Cardiac ventricle fibroblast (primary cell): ENCODE results near the gene ZMYND12. TPM values are rescaled to one million over a fixed set of nuclear protein-coding genes. Genes with fewer than 3 reads are reported as not detected.

Experiments
- total RNA-seq: library from RNA; depleted of rRNA; stranded (reverse); fragments of >200 nt; gene quantifications from 2 replicates; pipeline ENCODE4 v1.2.3, GENCODE V29; 2015

Gene ZMYND12, protein sequence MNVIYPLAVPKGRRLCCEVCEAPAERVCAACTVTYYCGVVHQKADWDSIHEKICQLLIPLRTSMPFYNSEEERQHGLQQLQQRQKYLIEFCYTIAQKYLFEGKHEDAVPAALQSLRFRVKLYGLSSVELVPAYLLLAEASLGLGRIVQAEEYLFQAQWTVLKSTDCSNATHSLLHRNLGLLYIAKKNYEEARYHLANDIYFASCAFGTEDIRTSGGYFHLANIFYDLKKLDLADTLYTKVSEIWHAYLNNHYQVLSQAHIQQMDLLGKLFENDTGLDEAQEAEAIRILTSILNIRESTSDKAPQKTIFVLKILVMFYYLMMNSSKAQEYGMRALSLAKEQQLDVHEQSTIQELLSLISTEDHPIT
- 1.2 and 1.6 TPM in 2 replicates for total RNA-seq

DNA sequence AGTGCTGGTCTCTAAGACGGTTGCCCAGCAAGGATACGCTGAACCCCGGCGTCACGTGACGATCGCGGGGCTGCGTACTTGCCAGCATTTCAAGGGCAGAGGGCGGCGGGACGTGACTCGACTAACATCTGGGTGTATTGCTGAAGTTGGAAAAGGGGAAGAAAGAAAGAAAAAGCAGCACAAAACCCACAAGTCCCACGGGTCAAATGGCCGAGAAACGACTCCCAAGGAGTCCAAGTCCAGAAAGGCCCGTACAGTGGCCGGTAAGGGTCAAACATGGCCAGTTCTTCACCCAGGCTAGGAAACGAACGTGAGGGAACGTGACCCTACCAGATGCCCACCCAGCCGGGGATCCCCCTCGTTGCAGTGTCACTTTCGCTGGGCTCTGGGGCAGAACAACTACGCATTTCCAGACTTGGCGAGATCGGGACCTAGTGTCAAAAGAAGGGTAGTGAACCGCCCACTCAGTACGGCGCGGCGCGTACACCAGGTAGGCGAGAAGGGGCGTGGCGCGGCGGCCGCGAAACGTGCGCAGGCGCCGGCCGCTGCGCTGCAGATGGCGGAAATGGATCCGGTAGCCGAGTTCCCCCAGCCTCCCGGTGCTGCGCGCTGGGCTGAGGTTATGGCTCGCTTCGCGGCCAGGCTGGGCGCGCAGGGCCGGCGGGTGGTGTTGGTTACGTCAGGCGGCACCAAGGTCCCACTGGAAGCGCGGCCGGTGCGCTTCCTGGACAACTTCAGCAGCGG lies at the start of gene ZMYND12, which contains the start of gene PPCS:
Gene ZMYND12 (minus strand): TSS at position 13 of the 744 bp plus-strand sequence. CDS start 25 bp downstream, outside the sequence.
Gene PPCS (plus strand): TSS at position 534 of the 744 bp plus-strand sequence. CDS start 23 bp downstream, at position 557.

GRCh38 chr1:42462828-42463763 lies 7.3 kb upstream of the ZMYND12 start, which contains the start of gene CCDC30:
Gene CCDC30 (plus strand): TSS chr1:42463286. CDS start chr1:42480552, 17,266 bp downstream.

DNA sequence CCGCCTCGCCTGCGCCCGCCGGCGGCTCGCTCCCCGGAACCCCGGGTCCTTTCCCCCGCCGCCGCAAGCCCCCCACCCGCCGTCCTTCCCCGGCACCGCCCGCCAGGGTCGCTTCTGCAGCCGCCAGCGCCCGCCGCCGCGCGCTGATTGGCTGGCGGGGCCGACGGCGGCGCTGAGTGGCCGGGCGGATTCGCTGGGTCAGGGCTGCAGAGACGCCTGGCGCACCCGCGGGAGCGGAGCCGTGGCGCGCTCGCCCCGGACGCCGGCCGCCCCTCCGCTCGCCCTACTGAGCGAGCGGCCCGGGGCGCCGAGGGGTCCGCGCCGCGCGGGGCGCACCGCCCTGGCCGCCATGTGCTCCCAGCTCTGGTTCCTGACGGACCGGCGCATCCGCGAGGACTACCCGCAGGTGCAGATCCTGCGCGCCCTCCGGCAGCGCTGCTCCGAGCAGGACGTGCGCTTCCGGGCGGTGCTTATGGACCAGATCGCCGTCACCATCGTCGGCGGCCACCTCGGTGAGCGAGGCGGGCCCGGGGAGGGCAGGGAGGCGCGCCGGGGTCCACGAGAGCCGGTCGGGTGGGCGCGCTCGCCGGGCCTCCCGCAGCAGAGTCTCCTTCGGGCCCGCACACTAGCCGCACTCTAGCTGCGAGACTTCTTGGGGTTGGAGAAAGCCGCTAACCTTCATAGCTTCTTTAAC lies 75.1 kb downstream of the ZMYND12 start, which contains the start of gene RIMKLA:
Gene RIMKLA (plus strand): TSS at position 207 of the 694 bp plus-strand sequence. CDS start 143 bp downstream, at position 350.

Other genes with a start within 250 kb of the ZMYND12 start
- gene FOXJ3, start 120.8 kb downstream of the ZMYND12 start, total RNA-seq = 21.5 and 23.9 TPM in 2 replicates
- not detected in 2 replicates for gene RIMKLA, start 75.2 kb downstream of the ZMYND12 start, total RNA-seq
- gene PPCS, start 521 bp upstream of the ZMYND12 start, total RNA-seq = 44.3 and 57.2 TPM in 2 replicates
- gene CCDC30, start 7.3 kb upstream of the ZMYND12 start, total RNA-seq = 0.49 and 0.81 TPM in 2 replicates
- gene PPIH, start 202.4 kb upstream of the ZMYND12 start, total RNA-seq = 32.3 and 34.0 TPM in 2 replicates
- 510 and 528 TPM in 2 replicates for gene YBX1, start 226.4 kb upstream of the ZMYND12 start, total RNA-seq